ENCODE results near the gene FAM107B. TPM values are rescaled to one million over a fixed set of nuclear protein-coding genes. Genes with fewer than 3 reads are reported as not detected.

The FAM107B gene
- total and polyA plus RNA-seq, 2 of the 4 experiments (the other 2 are of a cell fraction): 26.4 to 27.1 TPM

DNA sequence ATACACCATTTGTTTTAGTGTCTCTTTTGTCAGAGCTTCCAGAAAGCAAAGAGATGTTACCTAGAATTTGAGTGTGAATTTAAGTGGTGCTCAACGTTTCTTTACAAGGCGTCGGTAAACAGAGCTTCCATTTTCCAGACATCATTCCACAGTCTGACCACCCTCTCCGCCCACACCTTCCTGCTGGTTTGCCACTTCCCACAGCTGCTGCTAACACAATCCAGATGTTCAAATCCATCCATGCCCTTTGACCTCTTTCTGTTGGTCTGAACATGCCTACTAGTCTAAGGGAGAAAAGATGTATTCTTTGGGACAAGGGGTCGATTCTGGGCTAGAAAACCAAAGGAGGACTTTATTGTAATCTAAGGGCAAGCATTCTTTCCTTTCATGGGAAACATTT is 86.1 kb downstream of the FAM107B start:
- Histone ChIP-seq H2AK5ac (ENCODE audit: low read depth, low read length) (peak overlapping the region; percentile 20), H2BK120ac (ENCODE audit: low read depth, low read length) (peak overlapping the region; percentile 33), H2BK5ac (ENCODE audit: low read depth, low read length, poor library complexity, severe bottlenecking) (peak overlapping the region; percentile 72), H2BK20ac (ENCODE audit: low read depth, low read length) (peak overlapping the region; percentile 58), H4K20me1 (ENCODE audit: insufficient read depth, low read length) (no peaks in the 10 kb centered on the region), H3K27ac (ENCODE audit: insufficient read depth, low read length) (no peak overlapping the region), H2AK9ac (replicated peaks; ENCODE audit: low read depth, low read length, poor library complexity) (no peak overlapping the region), H3K4me1 (ENCODE audit: control insufficient read depth, insufficient read depth, low read length) (peaks cover 1% of the 10 kb centered on the region; the same call in 1 of the 2 replicates), H3K36me3 (ENCODE audit: control insufficient read depth, insufficient read depth, low read length) (no peaks in the 10 kb centered on the region), H3K14ac (replicated peaks; ENCODE audit: low read depth, low read length) (no peak overlapping the region), H3K56ac (ENCODE audit: extremely low read depth, insufficient read depth, low read length) (peak overlapping the region; percentile 22; the same call in 1 of the 2 replicates), H4K91ac (ENCODE audit: insufficient read depth, low read depth, low read length) (peak overlapping the region; percentile 58; the same call in 1 of the 2 replicates), H3K18ac (ENCODE audit: low read depth, low read length) (peak overlapping the region; percentile 10; the same call in 1 of the 2 replicates), H3K4ac (ENCODE audit: low read depth, low read length) (peak overlapping the region; percentile 74), H3K4me2 (ENCODE audit: low read depth, low read length) (no peak overlapping the region; the same call in 1 of the 2 replicates), H3K79me1 (ENCODE audit: low read depth in 1 of 2, low read length in 2 of 2) (no peaks in the 10 kb centered on the region), H4K8ac (ENCODE audit: low read depth in 2 of 2, low read length in 2 of 2) (peak overlapping the region in 1 of 2 experiments; percentile 42; a peak in 1 of 4 replicates), H4K5ac (ENCODE audit: low read depth, low read length) (no peak overlapping the region), H3K4me3 (ENCODE audit: insufficient read depth, low read depth, low read length) (no peak overlapping the region), H2BK15ac (ENCODE audit: low read depth, low read length) (peak overlapping the region; percentile 55; the same call in 2 of the 3 replicates), H3K9ac (ENCODE audit: low read depth, low read length) (no peak overlapping the region), H2AFZ (replicated peaks; ENCODE audit: low read length, poor library complexity) (peak overlapping the region; percentile 6), H3K23ac (ENCODE audit: low read depth, low read length) (peak overlapping the region; percentile 3; the same call in 1 of the 2 replicates), H3K27me3 (ENCODE audit: control insufficient read depth, insufficient read depth, low read length) (no peaks in the 10 kb centered on the region), H3K9me3 (ENCODE audit: control insufficient read depth, insufficient read depth, low read length) (no peaks in the 10 kb centered on the region), H3K9me1 (ENCODE audit: insufficient read depth, low read length) (peaks cover 8% of the 10 kb centered on the region)
- ChIA-PET CTCF (no interaction called here), POLR2A (ENCODE audit: unreplicated experiment) (no interaction called here)
- DNase-seq (peak; percentile 89), ATAC-seq (ENCODE audit: low read depth) (peak; percentile 80)
- BruUV-seq (replicated peaks): no TSS peak
- dilution Hi-C loops (cut with HindIII; ENCODE audit: low sequenced_read_pairs, unreplicated experiment) (no loop called here), in situ Hi-C loops (cut with MboI; ENCODE audit: low sequenced_read_pairs) (no loop called here), intact Hi-C loops (cut with micrococcal nuclease) (no loop called here)
- TF ChIP-seq MAZ (IDR thresholded peaks at IDR 0.05; ENCODE audit: borderline replicate concordance, low read depth, low read length): no peak
- TF ChIP-seq, protein P1, sequence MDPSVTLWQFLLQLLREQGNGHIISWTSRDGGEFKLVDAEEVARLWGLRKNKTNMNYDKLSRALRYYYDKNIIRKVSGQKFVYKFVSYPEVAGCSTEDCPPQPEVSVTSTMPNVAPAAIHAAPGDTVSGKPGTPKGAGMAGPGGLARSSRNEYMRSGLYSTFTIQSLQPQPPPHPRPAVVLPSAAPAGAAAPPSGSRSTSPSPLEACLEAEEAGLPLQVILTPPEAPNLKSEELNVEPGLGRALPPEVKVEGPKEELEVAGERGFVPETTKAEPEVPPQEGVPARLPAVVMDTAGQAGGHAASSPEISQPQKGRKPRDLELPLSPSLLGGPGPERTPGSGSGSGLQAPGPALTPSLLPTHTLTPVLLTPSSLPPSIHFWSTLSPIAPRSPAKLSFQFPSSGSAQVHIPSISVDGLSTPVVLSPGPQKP (IDR thresholded peaks at IDR 0.05; ENCODE audit: borderline replicate concordance, low read depth, low read length): no peak
- TF ChIP-seq BHLHE40 (IDR thresholded peaks at IDR 0.05; ENCODE audit: low read depth, low read length): no peak
- TF ChIP-seq RFX5 (IDR thresholded peaks at IDR 0.05; ENCODE audit: low read depth, low read length): no peak
- no peak for TF ChIP-seq FOS (IDR thresholded peaks at IDR 0.05; ENCODE audit: low read depth, low read length)
- TF ChIP-seq POLR2A (IDR thresholded peaks at IDR 0.05; ENCODE audit: low read depth, low read length): no peak
- no CpG with 5 or more reads among the region's 5 CpGs for WGBS, 2 experiments (ENCODE audit: extremely low coverage in 2 of 2, insufficient read length in 1 of 2)

All from IMR-90 (cell line).